Activated T-cell treated with anti-CD3 and anti-CD28 coated beads for 48 hours (primary cell): ENCODE data around the gene PPP3CA.
"Not testable (repeated sequence)": the region's sequence is repeated elsewhere in the genome, so short reads cannot be mapped to it uniquely, and the experiment has no call there.

ENCODE experiments used
- DNase-seq: peaks from one replicate; pipeline ENCODE4 v3.0.0-alpha.2; 2020; ENCODE audit warnings: low read depth

The PPP3CA gene

DNA sequence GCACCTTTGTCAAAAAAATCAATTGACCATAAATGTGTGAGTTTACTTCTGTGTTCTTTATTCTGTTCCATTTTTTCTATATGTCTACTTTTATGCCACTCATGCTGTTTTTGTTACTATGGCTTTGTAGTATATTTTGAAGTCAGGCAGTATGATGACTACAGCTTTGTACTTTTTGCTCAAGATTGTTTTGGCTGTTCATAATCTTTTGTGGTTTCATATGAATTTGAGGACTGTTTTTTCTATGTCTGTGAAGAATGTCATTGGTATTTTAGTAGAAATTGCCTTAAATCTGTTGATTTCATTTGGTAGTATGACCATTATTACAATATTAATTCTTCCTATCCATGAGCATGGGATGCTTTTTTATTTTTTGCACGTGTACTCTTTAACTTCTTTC, 346.8 kb downstream of the PPP3CA start:
- DNase-seq = no peak

DNA sequence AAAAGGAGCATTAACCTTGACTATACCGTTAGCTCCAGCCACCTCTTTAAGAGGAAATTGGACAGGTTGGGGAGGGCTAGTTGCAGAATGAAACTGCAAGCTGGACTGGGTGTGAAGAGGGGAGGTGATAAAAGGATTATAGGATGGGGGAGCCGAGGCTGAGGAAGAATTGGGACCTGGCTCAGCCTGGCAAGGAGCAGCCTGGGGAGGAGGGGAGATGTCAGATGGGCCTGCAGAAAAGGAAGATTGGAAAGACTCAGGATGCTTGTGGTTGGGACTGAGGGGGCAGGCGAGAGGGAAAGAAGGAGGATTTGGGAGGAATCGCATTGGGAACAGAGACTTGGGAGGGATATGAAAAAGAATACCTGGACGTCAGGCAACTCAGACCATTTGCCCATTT, 351.7 kb downstream of the PPP3CA start:
- no peak for DNase-seq

GRCh38 chr4:100995002-100995401, 352.3 kb downstream of the PPP3CA start:
- not testable (repeated sequence) for DNase-seq

DNA sequence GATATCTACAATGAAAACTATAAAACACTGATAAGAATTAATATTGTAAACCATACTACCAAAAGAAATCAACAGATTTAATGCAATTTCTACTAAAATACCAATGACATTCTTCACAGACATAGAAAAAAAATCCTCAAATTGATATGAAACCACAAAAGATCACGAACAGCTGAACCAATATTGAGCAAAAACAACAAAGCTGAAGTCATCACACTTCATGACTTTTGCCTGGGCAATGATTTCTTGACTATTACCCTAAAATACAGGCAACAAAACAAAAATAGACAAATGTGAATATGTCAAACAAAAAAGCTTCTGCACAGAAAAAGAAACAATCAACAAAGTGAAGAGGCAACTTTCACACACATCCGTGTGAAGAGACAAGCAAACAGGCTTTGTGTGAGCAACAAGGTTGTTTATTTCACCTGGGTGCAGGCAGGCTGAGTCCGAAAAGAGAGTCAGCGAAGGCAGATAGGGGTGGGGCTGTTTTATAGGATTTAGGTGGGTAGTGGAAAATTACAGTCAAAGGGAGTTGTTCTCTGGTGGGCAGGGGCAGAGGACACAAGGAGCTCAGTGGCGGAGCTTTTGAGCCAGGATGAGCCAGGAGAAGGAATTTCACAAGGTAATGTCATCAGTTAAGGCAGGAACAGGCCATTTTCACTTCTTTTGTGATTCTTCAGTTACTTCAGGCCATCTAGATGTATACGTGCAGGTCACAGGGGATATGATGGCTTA, 355.8 kb downstream of the PPP3CA start:
- not testable (repeated sequence) for DNase-seq

DNA sequence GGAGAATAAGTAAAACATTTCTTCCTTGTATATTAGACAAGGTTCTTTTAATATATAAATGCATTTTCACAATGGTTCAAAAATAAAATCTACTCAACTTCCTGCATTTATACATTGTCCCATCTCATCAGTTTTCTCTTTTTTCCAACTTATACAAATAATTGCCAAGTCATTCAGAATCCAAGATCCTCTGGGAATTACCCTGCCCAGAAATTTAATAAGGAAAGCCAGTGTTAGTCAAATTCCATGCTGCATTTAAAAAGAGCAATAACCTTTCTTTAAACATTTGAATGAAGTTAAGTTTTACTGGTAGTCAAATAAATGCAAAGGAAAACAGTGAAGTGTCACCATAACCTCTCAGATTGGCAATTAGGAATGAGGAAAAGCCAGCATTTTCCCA, 357.9 kb downstream of the PPP3CA start:
- no peak for DNase-seq

GRCh38 chr4:100988876-100989275, 358.4 kb downstream of the PPP3CA start:
- DNase-seq = no peak

DNA sequence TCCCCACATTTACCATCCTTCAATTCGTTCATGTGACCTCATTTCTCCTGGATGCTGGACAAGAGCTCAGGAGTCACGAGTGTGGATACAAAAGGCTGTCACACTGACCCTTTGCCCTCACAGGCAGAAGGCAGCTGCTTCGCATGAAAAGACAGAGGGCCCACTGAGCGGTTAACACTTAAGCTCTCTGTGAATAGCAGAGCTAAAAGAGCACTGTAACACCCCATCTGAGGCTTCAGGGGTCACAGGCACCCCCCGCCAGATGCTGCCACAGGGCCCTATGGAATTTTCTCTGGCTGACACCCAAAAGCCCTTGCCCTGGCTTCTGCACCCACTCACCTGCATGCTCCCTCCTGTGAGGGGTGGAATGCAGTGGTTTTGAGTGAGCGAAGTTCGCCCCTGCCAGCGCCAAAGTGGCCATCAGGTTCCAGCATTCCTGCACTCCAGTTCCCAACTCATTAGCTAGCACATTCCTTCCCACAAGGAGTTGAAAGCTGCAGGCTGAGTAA, 360.9 kb downstream of the PPP3CA start:
- no peak for DNase-seq

- no peak for DNase-seq
These were observed 361.8 kb downstream of the PPP3CA start for GRCh38 chr4:100985576-100985975.

GRCh38 chr4:100984901-100985300, 362.4 kb downstream of the PPP3CA start:
- no peak for DNase-seq

- no peak for DNase-seq
These were observed 363.9 kb downstream of the PPP3CA start for GRCh38 chr4:100983426-100983825.

- no peak for DNase-seq
These were observed 365.0 kb downstream of the PPP3CA start for GRCh38 chr4:100982345-100982744.

DNA sequence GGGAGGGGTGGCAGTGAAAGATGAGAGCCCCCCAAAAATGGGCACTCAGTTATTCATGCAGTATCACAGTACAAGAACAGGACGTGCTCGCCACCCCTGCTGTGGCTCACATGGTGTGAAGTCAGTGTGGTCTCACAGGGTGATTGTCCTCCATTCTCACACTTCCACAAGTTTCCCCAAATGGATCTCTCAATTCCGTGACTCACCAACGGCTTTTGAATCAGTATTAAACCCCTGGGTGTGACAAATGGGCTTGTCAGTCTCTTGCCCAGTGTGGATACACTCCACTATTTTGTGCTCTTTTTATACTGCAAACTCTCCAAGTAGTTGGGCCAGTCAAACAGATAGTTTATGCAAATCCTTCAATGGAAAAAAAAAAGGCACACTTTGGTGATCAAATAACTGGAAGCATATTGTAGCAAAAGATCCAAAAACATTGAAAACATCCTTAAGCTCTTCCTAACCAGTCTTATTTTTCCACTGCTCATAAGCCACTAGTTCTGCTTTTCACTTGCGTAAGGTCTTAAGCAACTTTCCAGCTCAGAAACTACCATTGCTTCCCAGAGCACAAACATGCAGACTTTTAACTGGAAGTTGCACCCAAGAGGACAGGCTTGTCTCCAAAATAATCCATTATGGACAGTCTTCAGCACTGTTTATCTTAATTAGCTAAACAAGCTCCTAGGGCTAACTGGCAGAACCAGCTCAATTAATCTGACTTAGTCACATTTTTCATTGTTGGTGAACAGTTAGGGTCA, 365.7 kb downstream of the PPP3CA start:
- DNase-seq = no peak

GRCh38 chr4:100979736-100980135, 367.6 kb downstream of the PPP3CA start:
- no peak for DNase-seq

GRCh38 chr4:100977746-100978397, 369.5 kb downstream of the PPP3CA start:
- DNase-seq = no peak

- no peak for DNase-seq
These were observed 370.1 kb downstream of the PPP3CA start for GRCh38 chr4:100977274-100977673.
